GM10266 (cell line): ENCODE results near the gene KLHL29.

ENCODE experiments used
- DNase-seq: peaks from one replicate; pipeline ENCODE4 v3.0.0; 2012; ENCODE audit errors: extremely low spot score
- TF ChIP-seq, protein P1 (sequence below): IDR thresholded peaks from 2 replicates; pipeline ENCODE4 v1.5.1; 2012; ENCODE audit warnings: mild to moderate bottlenecking, low read depth; ENCODE audit not compliant: control insufficient read depth, insufficient read depth; ENCODE audit errors: missing control alignments

The KLHL29 gene

DNA sequence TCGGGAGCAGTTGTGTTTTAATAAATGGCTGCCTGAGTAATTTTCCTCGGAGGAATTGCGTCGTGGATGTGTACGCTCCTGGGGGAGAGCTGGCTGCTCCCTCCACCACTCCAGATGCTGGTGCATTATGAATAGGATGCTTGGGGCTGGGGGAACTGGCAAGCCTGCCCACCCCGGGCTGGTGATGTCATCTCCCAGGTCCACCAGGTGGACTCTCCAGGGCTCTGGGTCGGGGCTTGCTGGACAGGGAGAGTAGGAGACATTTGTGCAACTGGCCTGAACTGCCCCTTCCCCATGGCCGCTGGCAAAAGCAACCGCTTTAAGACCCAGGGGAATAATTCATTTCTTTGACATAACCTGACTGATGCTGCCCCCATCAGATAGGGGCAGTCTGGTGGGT, 158.7 kb downstream of the KLHL29 start:
- DNase-seq = no peak
- TF ChIP-seq, protein P1, sequence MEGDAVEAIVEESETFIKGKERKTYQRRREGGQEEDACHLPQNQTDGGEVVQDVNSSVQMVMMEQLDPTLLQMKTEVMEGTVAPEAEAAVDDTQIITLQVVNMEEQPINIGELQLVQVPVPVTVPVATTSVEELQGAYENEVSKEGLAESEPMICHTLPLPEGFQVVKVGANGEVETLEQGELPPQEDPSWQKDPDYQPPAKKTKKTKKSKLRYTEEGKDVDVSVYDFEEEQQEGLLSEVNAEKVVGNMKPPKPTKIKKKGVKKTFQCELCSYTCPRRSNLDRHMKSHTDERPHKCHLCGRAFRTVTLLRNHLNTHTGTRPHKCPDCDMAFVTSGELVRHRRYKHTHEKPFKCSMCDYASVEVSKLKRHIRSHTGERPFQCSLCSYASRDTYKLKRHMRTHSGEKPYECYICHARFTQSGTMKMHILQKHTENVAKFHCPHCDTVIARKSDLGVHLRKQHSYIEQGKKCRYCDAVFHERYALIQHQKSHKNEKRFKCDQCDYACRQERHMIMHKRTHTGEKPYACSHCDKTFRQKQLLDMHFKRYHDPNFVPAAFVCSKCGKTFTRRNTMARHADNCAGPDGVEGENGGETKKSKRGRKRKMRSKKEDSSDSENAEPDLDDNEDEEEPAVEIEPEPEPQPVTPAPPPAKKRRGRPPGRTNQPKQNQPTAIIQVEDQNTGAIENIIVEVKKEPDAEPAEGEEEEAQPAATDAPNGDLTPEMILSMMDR = no peak

DNA sequence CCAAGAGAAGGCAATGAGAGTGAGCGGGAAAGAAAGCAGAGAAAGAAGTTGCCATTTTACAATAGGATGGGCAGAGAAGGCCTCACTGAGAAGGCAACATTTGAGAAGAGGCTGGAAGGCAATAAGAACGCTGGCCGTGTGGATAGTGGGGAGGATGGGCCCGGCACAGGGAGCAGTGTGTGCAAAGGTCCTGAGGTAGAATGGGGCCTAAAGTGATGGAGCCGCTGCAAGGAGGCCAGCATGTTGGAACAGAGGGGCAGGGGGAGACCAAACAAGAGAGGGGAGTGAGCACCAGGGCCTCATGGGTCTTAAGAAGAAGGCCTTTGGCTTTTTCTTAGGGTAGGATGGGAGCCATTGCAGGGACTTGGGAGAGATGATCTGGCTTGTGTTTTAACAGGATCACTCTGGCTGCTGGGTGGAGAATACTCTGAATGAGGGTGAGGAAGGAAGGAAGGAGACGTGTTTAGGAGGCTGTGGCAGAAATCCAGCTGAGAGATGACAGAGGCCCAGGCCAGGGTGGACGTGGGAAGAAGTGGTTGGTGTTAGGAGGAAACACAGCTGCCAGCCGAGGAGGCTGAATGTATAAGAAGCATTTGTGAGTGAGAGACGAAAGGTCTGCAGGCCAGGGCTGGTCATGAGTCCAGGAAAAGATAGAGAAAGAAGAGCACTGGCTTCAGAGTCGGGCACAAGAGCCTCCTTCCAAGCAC, 159.8 kb downstream of the KLHL29 start:
- TF ChIP-seq, protein P1 = no peak
- DNase-seq = no peak

DNA sequence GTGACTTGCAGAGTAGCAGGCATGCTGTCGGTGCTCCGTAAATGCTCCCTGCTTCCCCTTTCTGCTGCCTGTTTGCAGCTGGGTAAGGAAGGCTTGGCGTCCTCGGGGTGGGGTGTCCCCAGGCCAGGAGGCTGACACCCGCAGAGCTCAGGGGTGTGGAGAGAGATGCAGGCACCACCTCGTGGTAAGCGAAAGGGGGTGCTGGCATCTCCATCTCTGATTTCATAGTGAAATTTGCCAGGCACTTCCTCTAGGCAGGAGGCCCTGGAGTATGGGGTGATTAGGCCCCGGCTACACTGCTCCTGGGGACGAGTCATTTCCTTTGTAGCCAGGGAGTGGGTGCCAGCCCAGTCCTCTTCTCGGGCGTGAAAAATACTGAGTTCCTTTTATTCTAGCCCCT, 160.4 kb downstream of the KLHL29 start:
- no peak for DNase-seq
- TF ChIP-seq, protein P1 = no peak

DNA sequence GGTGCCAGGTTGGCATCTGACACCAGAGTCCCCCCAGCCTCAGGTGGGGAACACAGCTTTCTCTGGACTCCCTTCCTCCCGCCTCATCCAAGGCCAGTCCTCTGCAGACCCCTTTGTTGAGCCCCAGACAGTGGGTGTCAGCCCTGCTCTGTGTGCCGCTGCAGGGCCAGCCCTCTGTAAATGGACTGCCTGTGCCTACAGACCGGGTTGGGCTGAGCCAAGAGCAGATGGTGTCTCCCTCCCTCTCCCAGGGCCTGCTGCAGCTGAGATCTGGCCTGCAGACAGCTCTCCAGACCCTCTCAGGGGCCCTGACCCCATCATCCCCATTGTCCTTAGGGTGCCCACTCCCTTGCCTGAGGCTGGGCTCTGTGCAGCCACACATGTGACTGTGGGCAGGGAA, 160.8 kb downstream of the KLHL29 start:
- no peak for DNase-seq
- TF ChIP-seq, protein P1 = no peak

DNA sequence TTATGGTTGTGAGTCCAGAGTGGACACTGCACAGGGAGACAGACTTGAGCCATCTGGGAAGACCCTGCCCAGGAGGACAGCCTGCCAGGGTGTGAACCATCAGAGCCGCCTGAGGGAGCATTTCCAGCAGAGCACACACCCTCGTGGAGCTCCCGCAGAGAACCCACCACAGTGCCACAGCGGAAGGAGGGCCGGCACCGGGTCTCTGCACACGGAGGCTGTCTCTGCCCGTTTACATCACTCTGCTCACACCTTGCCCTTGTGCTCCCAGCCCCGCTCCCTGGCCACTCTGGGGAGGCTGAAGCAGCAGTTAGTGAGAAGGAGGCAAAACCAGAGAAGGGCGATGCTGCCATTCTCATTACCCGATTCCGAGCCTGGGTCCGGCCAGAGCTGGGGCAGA, 161.9 kb downstream of the KLHL29 start:
- no peak for DNase-seq
- TF ChIP-seq, protein P1 = no peak

DNA sequence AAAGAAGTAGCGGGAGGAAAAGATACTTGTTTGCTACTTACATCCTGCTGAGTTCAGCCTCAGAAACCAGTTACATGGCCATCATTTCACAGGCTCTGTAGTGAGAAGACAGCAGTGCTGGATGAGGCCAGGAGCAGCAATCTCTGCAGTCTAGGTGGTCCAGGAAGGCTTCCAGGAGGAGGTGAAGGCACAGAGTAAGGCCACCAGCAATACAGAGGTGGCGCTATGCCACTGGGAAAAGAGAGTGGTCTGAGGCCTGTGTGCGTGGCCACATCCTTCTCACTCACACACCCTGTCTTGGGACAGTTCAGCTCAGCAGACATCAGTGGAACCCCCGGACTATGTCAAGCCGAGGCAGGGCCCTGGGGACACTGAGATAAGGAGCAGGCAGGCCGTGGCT, 162.7 kb downstream of the KLHL29 start:
- TF ChIP-seq, protein P1 = no peak
- no peak for DNase-seq

DNA sequence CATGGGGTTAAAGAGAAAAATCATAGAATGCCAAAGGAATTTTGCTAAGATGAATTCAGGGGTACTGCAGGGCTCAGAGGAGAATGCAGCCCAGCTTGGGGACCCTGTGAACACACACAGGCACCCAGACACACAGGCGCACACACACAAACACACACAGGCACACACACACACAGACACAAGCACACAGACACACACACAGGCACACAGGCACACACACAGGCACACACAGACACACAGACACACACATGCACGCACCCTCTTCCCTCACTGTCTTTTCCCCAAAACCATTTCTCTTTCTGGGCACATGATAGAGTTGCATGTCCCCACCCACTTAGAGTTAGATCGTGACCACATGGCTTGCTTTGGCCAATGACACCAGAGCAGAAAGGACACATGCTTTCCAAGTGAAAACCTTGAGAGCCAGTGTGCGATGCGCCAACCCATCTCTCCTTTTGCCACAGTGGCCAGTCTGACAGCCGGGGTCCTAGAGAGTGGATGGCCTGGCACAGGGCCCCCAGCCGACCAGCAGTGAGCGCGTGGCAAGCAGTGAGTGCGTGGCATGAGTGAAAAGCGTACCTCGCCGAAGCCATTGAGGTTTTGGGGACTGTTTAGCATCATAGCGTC, 163.3 kb downstream of the KLHL29 start:
- no peak for DNase-seq
- TF ChIP-seq, protein P1 = no peak
